KMS-11 (cell line): Measurements from ENCODE around the gene AGO3.
A peak's percentile ranks its signal among the peaks of the same experiment; 100 is the strongest.

Source experiments
- H2AFZ ChIP-seq: fragments of 200-600 bp; sonication (generic); 2 replicates; pipeline ENCODE4 v1.6.1; 2016; ENCODE audit warnings: antibody characterized with exemption, mixed run types, low read depth
- H3K27ac ChIP-seq: fragments of 200-600 bp; sonication (generic); 2 replicates; pipeline ENCODE4 v1.6.1; 2016; ENCODE audit warnings: mild to moderate bottlenecking, mixed run types
- H3K27me3 ChIP-seq: fragments of 200-600 bp; sonication (generic); 2 replicates; pipeline ENCODE4 v1.6.1; 2017; ENCODE audit warnings: mild to moderate bottlenecking, low read depth, mixed run types, moderate library complexity; ENCODE audit not compliant: insufficient read depth
- H3K36me3 ChIP-seq: fragments of 200-600 bp; sonication (generic); 2 replicates; pipeline ENCODE4 v1.6.1; 2017; ENCODE audit warnings: mild to moderate bottlenecking, mixed run types; ENCODE audit not compliant: insufficient read depth
- H3K4me1 ChIP-seq: fragments of 200-600 bp; sonication (generic); 2 replicates; pipeline ENCODE4 v1.6.1; 2016; ENCODE audit warnings: mild to moderate bottlenecking, low read depth, mixed run types; ENCODE audit not compliant: poor library complexity, severe bottlenecking
- H3K4me2 ChIP-seq: fragments of 200-600 bp; sonication (generic); 2 replicates; pipeline ENCODE4 v1.7.0; 2016; ENCODE audit warnings: mild to moderate bottlenecking, mixed run types
- H3K4me3 ChIP-seq: fragments of 200-600 bp; sonication (generic); IDR thresholded peaks from 2 replicates; pipeline ENCODE4 v1.6.1; 2017; ENCODE audit warnings: low read depth, low read length, mixed read lengths; ENCODE audit not compliant: insufficient read depth
- H3K79me2 ChIP-seq: fragments of 200-600 bp; sonication (generic); 2 replicates; pipeline ENCODE4 v1.6.1; 2016; ENCODE audit warnings: low read depth, mixed run types; ENCODE audit not compliant: insufficient read depth
- H3K9ac ChIP-seq: fragments of 200-600 bp; sonication (generic); 2 replicates; pipeline ENCODE4 v1.6.1; 2016; ENCODE audit warnings: mild to moderate bottlenecking, mixed run types
- H4K20me1 ChIP-seq: fragments of 200-600 bp; sonication (generic); 2 replicates; pipeline ENCODE4 v1.6.1; 2016; ENCODE audit warnings: mild to moderate bottlenecking, mixed run types; ENCODE audit not compliant: insufficient read depth
- TF ChIP-seq, protein P1 (sequence below): fragments of 200-600 bp; sonication (generic); conservative IDR thresholded peaks from 2 replicates; pipeline ENCODE4 v1.6.1; 2017; ENCODE audit warnings: low read depth, mild to moderate bottlenecking, antibody characterized with exemption, low read length, moderate library complexity, mixed read lengths

The AGO3 gene

DNA sequence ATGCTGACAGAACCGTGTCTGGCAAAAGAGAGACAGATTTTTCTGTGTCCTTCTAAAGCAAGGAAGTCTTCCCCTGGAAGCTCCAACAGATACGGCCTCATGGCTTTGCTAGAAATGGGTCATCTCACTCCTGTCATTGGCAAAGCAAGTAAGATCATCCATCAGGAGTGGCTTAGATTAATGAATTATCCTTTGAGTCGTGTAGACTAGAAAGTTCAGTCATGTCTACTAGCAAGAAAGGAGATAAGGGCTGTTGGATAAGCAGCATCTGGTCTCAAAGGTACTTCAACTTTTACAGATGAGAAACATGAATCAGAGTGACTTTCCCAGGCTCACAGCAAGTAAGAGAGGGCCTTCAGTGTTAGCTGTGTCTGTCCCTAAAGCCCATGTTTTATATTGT lies 3.4 kb upstream of the AGO3 start:
- Histone ChIP-seq H3K4me3 (no peak overlapping the region), H3K79me2 (peaks cover 8% of the 10 kb centered on the region), H2AFZ (no peak overlapping the region), H3K9ac (no peak overlapping the region), H3K4me2 (no peak overlapping the region), H3K27ac (no peak overlapping the region), H3K4me1 (peaks cover 11% of the 10 kb centered on the region), H3K36me3 (no peaks in the 10 kb centered on the region), H4K20me1 (no peaks in the 10 kb centered on the region), H3K27me3 (peaks cover 1% of the 10 kb centered on the region; the same call in 1 of the 2 replicates)
- TF ChIP-seq, protein P1, sequence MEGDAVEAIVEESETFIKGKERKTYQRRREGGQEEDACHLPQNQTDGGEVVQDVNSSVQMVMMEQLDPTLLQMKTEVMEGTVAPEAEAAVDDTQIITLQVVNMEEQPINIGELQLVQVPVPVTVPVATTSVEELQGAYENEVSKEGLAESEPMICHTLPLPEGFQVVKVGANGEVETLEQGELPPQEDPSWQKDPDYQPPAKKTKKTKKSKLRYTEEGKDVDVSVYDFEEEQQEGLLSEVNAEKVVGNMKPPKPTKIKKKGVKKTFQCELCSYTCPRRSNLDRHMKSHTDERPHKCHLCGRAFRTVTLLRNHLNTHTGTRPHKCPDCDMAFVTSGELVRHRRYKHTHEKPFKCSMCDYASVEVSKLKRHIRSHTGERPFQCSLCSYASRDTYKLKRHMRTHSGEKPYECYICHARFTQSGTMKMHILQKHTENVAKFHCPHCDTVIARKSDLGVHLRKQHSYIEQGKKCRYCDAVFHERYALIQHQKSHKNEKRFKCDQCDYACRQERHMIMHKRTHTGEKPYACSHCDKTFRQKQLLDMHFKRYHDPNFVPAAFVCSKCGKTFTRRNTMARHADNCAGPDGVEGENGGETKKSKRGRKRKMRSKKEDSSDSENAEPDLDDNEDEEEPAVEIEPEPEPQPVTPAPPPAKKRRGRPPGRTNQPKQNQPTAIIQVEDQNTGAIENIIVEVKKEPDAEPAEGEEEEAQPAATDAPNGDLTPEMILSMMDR: no peak

DNA sequence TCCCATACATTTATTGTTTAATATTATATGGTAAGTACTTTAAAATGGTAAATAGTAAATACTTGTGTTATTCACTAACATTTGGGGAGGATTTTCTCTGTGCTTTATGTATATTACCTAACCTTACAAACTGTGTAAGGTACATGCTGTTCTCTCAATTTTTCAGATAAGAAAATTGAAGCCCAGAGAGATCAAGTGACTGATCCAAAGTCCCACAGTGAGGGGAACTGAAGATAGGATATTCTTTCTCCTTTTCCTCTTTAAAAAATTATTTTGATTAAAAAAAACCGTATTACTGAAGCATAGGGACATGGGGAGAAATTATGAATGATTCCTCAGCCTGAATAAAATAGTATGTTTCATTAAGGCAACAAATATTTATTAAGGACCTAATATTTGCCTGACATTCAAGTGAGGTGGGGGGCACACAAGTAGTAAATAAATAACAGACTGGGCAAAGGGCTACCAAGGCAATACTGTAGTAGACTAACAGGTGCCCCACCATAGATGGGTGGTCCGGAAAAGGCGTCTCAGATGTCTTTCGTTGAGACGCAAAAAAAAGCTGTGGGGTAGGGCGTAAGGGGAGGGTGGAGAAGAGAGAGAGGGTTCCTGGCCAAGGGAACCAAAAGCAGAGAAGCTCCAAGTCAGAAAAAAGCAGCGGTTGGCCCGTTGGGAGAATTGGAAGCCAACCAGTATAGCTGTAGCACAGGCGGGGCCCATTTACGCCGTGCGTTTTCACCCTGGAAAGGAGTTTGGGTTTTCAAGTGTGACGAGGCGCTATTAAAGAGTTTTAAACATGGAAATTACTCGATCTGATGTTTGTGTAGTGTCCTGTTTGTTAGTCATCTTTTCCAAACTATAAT lies 944 bp upstream of the AGO3 start:
- peak overlapping the region; percentile 91 for H2AFZ ChIP-seq
- H4K20me1 ChIP-seq: no peaks in the 10 kb centered on the region
- H3K27ac ChIP-seq: peak overlapping the region; percentile 40; the same call in 1 of the 2 replicates
- TF ChIP-seq, protein P1: no peak
- peaks cover 13% of the 10 kb centered on the region for H3K79me2 ChIP-seq
- peaks cover 14% of the 10 kb centered on the region; the same call in 1 of the 2 replicates for H3K27me3 ChIP-seq
- H3K9ac ChIP-seq: peak overlapping the region; percentile 72
- H3K36me3 ChIP-seq: no peaks in the 10 kb centered on the region
- H3K4me3 ChIP-seq: no peak overlapping the region
- peak overlapping the region; percentile 85 for H3K4me2 ChIP-seq
- peaks cover 20% of the 10 kb centered on the region for H3K4me1 ChIP-seq

GRCh38 chr1:35931446-35932157 lies 697 bp downstream of the AGO3 start:
- Histone ChIP-seq H3K79me2 (peaks cover 13% of the 10 kb centered on the region), H3K27ac (no peak overlapping the region; the same call in 1 of the 2 replicates), H4K20me1 (no peaks in the 10 kb centered on the region)

DNA sequence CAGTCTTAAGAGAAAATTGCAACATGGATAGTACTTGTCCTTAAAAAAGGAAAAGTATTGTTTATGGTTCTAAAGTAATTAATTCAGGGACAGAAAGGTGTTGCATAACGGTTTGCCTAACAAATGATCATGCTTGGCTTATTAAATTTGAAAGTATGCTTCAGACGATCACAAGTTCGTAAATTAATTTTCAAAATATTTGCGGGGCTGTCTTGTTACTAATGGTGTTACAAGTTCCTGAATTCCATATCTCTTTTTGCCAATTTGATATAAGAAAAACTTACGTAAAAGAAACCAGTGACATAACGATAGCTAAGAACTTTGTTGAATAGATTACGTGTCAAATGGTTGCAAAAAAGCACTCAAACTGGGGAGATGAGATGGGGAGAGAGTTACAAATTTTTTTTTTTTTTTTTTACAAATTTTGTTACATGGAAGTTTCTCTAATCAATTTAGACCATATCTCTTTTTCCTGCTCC lies 1.3 kb downstream of the AGO3 start:
- no peaks in the 10 kb centered on the region for H4K20me1 ChIP-seq
- TF ChIP-seq, protein P1: no peak
- peaks cover 39% of the 10 kb centered on the region for H3K4me1 ChIP-seq
- H3K27ac ChIP-seq: no peak overlapping the region
- peak overlapping the region; percentile 77 for H3K4me2 ChIP-seq
- no peaks in the 10 kb centered on the region for H3K36me3 ChIP-seq
- peaks cover 17% of the 10 kb centered on the region; the same call in 1 of the 2 replicates for H3K27me3 ChIP-seq
- H3K79me2 ChIP-seq: peaks cover 13% of the 10 kb centered on the region
- no peak overlapping the region for H2AFZ ChIP-seq
- H3K9ac ChIP-seq: no peak overlapping the region
- H3K4me3 ChIP-seq: no peak overlapping the region

More at GRCh38 chr1:35931446-35932157, 697 bp downstream of the AGO3 start:
- Histone ChIP-seq H3K4me3 (peak overlapping the region; percentile 83), H3K4me1 (peaks cover 37% of the 10 kb centered on the region), H2AFZ (peak overlapping the region; percentile 91), H3K36me3 (no peaks in the 10 kb centered on the region), H3K27me3 (peaks cover 14% of the 10 kb centered on the region; the same call in 1 of the 2 replicates), H3K9ac (peak overlapping the region; percentile 72; the same call in 1 of the 2 replicates), H3K4me2 (peak overlapping the region; percentile 77)
- TF ChIP-seq, protein P1: no peak
